ENCODE data around the gene PCDHGA7. TPM values are rescaled to one million over a fixed set of nuclear protein-coding genes. Genes with fewer than 3 reads are reported as not detected.
A peak's percentile ranks its signal among the peaks of the same experiment; 100 is the strongest.
"Not testable (repeated sequence)": the region's sequence is repeated elsewhere in the genome, so short reads cannot be mapped to it uniquely, and the experiment has no call there.

PCDHGA7 gene
- total and polyA plus RNA-seq, 4 donors = 2.1 to 8.0 (median 6.4) TPM; not detected in 1

- H3K36me3 ChIP-seq (ENCODE audit: control insufficient read depth in 1 of 2, insufficient read depth in 2 of 2, low read length in 1 of 2); H3K27ac ChIP-seq (ENCODE audit: low read depth in 1 of 2, low read length in 2 of 2); H3K4me1 ChIP-seq (ENCODE audit: control insufficient read depth in 1 of 2, insufficient read depth in 2 of 2, low read length in 2 of 2); intact Hi-C loops (cut with DNase I); H3K4me3 ChIP-seq (ENCODE audit: low read length in 2 of 2); ATAC-seq (ENCODE audit: low FRiP score); DNase-seq; H3K27me3 ChIP-seq (ENCODE audit: control insufficient read depth in 1 of 2, insufficient read depth in 2 of 2, low read length in 1 of 2): not testable (repeated sequence)
- WGBS, 2 donors = 32 to 37% methylated on average over 26 to 29 of the region's 35 CpGs
- H3K9me3 ChIP-seq (ENCODE audit: control insufficient read depth, low read length) = peaks cover 33% of the 10 kb centered on the region
Measured at GRCh38 chr5:141346017-141346416, 36.5 kb upstream of the PCDHGA7 start.

GRCh38 chr5:141349917-141350619 is 32.5 kb upstream of the PCDHGA7 start, which contains the start of gene PCDHGB1:
TSS of gene PCDHGB1 (plus strand) at chr5:141350099. CDS start at chr5:141350261, 162 bp downstream.
- H3K27me3 ChIP-seq (ENCODE audit: control insufficient read depth in 1 of 2, insufficient read depth in 2 of 2, low read length in 1 of 2) = no peaks in the 10 kb centered on the region
- peak in 1 of 2 donors; percentile 62 for DNase-seq
- H3K4me1 ChIP-seq (ENCODE audit: control insufficient read depth in 1 of 2, insufficient read depth in 2 of 2, low read length in 2 of 2) = no peaks in the 10 kb centered on the region
- H3K36me3 ChIP-seq (ENCODE audit: control insufficient read depth in 1 of 2, insufficient read depth in 2 of 2, low read length in 1 of 2) = no peaks in the 10 kb centered on the region
- WGBS, 2 donors = 21 to 23% methylated on average over 29 of the region's 29 CpGs
- H3K27ac ChIP-seq (ENCODE audit: low read depth in 1 of 2, low read length in 2 of 2) = no peak within 1 kb of the TSS
- peaks cover 34% of the 10 kb centered on the region for H3K9me3 ChIP-seq (ENCODE audit: control insufficient read depth, low read length)
- no peak for ATAC-seq (ENCODE audit: low FRiP score)
- intact Hi-C loops (cut with DNase I) = loop anchor here in 1 of 2 donors (10.0 kb wide), 1 partner anchor 115 kb away; no protein-coding TSS in a partner anchor
- H3K4me3 ChIP-seq (ENCODE audit: low read length in 2 of 2) = no peak within 1 kb of the TSS

GRCh38 chr5:141351591-141351990 is 31.0 kb upstream of the PCDHGA7 start:
- H3K36me3 ChIP-seq (ENCODE audit: control insufficient read depth in 1 of 2, insufficient read depth in 2 of 2, low read length in 1 of 2) = no peaks in the 10 kb centered on the region
- peaks cover 35% of the 10 kb centered on the region for H3K9me3 ChIP-seq (ENCODE audit: control insufficient read depth, low read length)
- H3K27me3 ChIP-seq (ENCODE audit: control insufficient read depth in 1 of 2, insufficient read depth in 2 of 2, low read length in 1 of 2) = no peaks in the 10 kb centered on the region
- no peaks in the 10 kb centered on the region for H3K4me1 ChIP-seq (ENCODE audit: control insufficient read depth in 1 of 2, insufficient read depth in 2 of 2, low read length in 2 of 2)
- H3K27ac ChIP-seq (ENCODE audit: low read depth in 1 of 2, low read length in 2 of 2) = no peak overlapping the region
- ATAC-seq (ENCODE audit: low FRiP score) = no peak
- intact Hi-C loops (cut with DNase I) = loop anchor here in 1 of 2 donors (10.0 kb wide), 1 partner anchor 117 kb away; no protein-coding TSS in a partner anchor
- peak overlapping the region in 1 of 2 donors; percentile 38 for H3K4me3 ChIP-seq (ENCODE audit: low read length in 2 of 2)
- peak in 1 of 2 donors; percentile 44 for DNase-seq
- WGBS, 2 donors = 28 to 29% methylated on average over 27 to 36 of the region's 36 CpGs

GRCh38 chr5:141354900-141355469 is 27.6 kb upstream of the PCDHGA7 start, which contains the start of gene PCDHGA4:
TSS of gene PCDHGA4 (plus strand) at chr5:141355021. CDS start at chr5:141355108, 87 bp downstream.
- no peaks in the 10 kb centered on the region for H3K36me3 ChIP-seq (ENCODE audit: control insufficient read depth in 1 of 2, insufficient read depth in 2 of 2, low read length in 1 of 2)
- intact Hi-C loops (cut with DNase I) = loop anchor here in 1 of 2 donors (10.0 kb wide), 1 partner anchor 120 kb away; no protein-coding TSS in a partner anchor
- WGBS, 2 donors = 7 to 15% methylated on average over 29 of the region's 29 CpGs
- H3K4me3 ChIP-seq (ENCODE audit: low read length in 2 of 2) = no peak within 1 kb of the TSS
- no peaks in the 10 kb centered on the region for H3K27me3 ChIP-seq (ENCODE audit: control insufficient read depth in 1 of 2, insufficient read depth in 2 of 2, low read length in 1 of 2)
- no peaks in the 10 kb centered on the region for H3K4me1 ChIP-seq (ENCODE audit: control insufficient read depth in 1 of 2, insufficient read depth in 2 of 2, low read length in 2 of 2)
- ATAC-seq (ENCODE audit: low FRiP score) (no peak), DNase-seq (peak in 1 of 2 donors; percentile 59)
- no peak within 1 kb of the TSS for H3K27ac ChIP-seq (ENCODE audit: low read depth in 1 of 2, low read length in 2 of 2)
- peaks cover 40% of the 10 kb centered on the region for H3K9me3 ChIP-seq (ENCODE audit: control insufficient read depth, low read length)

GRCh38 chr5:141355641-141356040 is 26.9 kb upstream of the PCDHGA7 start:
- intact Hi-C loops (cut with DNase I) = loop anchor here in 1 of 2 donors (10.0 kb wide), 1 partner anchor 121 kb away; no protein-coding TSS in a partner anchor
- ATAC-seq (ENCODE audit: low FRiP score) = no peak
- H3K27ac ChIP-seq (ENCODE audit: low read depth in 1 of 2, low read length in 2 of 2) = no peak overlapping the region
- peak in 1 of 2 donors; percentile 46 for DNase-seq
- 45 to 46% methylated on average over 24 of the region's 24 CpGs for WGBS, 2 donors
- no peaks in the 10 kb centered on the region for H3K27me3 ChIP-seq (ENCODE audit: control insufficient read depth in 1 of 2, insufficient read depth in 2 of 2, low read length in 1 of 2)
- peaks cover 41% of the 10 kb centered on the region for H3K9me3 ChIP-seq (ENCODE audit: control insufficient read depth, low read length)
- no peaks in the 10 kb centered on the region for H3K4me1 ChIP-seq (ENCODE audit: control insufficient read depth in 1 of 2, insufficient read depth in 2 of 2, low read length in 2 of 2)
- H3K4me3 ChIP-seq (ENCODE audit: low read length in 2 of 2) = no peak overlapping the region
- H3K36me3 ChIP-seq (ENCODE audit: control insufficient read depth in 1 of 2, insufficient read depth in 2 of 2, low read length in 1 of 2) = no peaks in the 10 kb centered on the region

- DNase-seq = no peak
Measured at GRCh38 chr5:141356133-141356532, 26.4 kb upstream of the PCDHGA7 start.

GRCh38 chr5:141356950-141357349 is 25.6 kb upstream of the PCDHGA7 start:
- ATAC-seq (ENCODE audit: low FRiP score) (no peak), DNase-seq (no peak)
- 41 to 45% methylated on average over 19 of the region's 19 CpGs for WGBS, 2 donors

More at GRCh38 chr5:141356133-141356532, 26.4 kb upstream of the PCDHGA7 start:
- Histone ChIP-seq H3K9me3 (ENCODE audit: control insufficient read depth, low read length) (peaks cover 38% of the 10 kb centered on the region), H3K4me3 (ENCODE audit: low read length in 2 of 2) (no peak overlapping the region), H3K36me3 (ENCODE audit: control insufficient read depth in 1 of 2, insufficient read depth in 2 of 2, low read length in 1 of 2) (no peaks in the 10 kb centered on the region), H3K4me1 (ENCODE audit: control insufficient read depth in 1 of 2, insufficient read depth in 2 of 2, low read length in 2 of 2) (no peaks in the 10 kb centered on the region), H3K27me3 (ENCODE audit: control insufficient read depth in 1 of 2, insufficient read depth in 2 of 2, low read length in 1 of 2) (no peaks in the 10 kb centered on the region), H3K27ac (ENCODE audit: low read depth in 1 of 2, low read length in 2 of 2) (no peak overlapping the region)
- no peak for ATAC-seq (ENCODE audit: low FRiP score)
- 66 to 68% methylated on average over 5 of the region's 5 CpGs for WGBS, 2 donors
- intact Hi-C loops (cut with DNase I) = loop anchor here in 1 of 2 donors (10.0 kb wide), 1 partner anchor 121 kb away; no protein-coding TSS in a partner anchor

GRCh38 chr5:141359790-141360426 is 22.6 kb upstream of the PCDHGA7 start, which contains the start of gene PCDHGB2:
TSS of gene PCDHGB2 (plus strand) at chr5:141359994. CDS start at chr5:141360136, 142 bp downstream.
- no peak for ATAC-seq (ENCODE audit: low FRiP score)
- H3K27me3 ChIP-seq (ENCODE audit: control insufficient read depth in 1 of 2, insufficient read depth in 2 of 2, low read length in 1 of 2) = no peaks in the 10 kb centered on the region

More at GRCh38 chr5:141356950-141357349, 25.6 kb upstream of the PCDHGA7 start:
- Histone ChIP-seq H3K4me1 (ENCODE audit: control insufficient read depth in 1 of 2, insufficient read depth in 2 of 2, low read length in 2 of 2) (no peaks in the 10 kb centered on the region), H3K27me3 (ENCODE audit: control insufficient read depth in 1 of 2, insufficient read depth in 2 of 2, low read length in 1 of 2) (no peaks in the 10 kb centered on the region), H3K4me3 (ENCODE audit: low read length in 2 of 2) (no peak overlapping the region), H3K36me3 (ENCODE audit: control insufficient read depth in 1 of 2, insufficient read depth in 2 of 2, low read length in 1 of 2) (no peaks in the 10 kb centered on the region), H3K27ac (ENCODE audit: low read depth in 1 of 2, low read length in 2 of 2) (no peak overlapping the region), H3K9me3 (ENCODE audit: control insufficient read depth, low read length) (peaks cover 37% of the 10 kb centered on the region)
- intact Hi-C loops (cut with DNase I) = loop anchor here in 1 of 2 donors (10.0 kb wide), 1 partner anchor 122 kb away; no protein-coding TSS in a partner anchor

More at GRCh38 chr5:141359790-141360426, 22.6 kb upstream of the PCDHGA7 start, which contains the start of gene PCDHGB2:
- Histone ChIP-seq H3K9me3 (ENCODE audit: control insufficient read depth, low read length) (peaks cover 45% of the 10 kb centered on the region), H3K27ac (ENCODE audit: low read depth in 1 of 2, low read length in 2 of 2) (no peak within 1 kb of the TSS), H3K4me3 (ENCODE audit: low read length in 2 of 2) (peak within 1 kb of the TSS in 1 of 2 donors; percentile 19), H3K4me1 (ENCODE audit: control insufficient read depth in 1 of 2, insufficient read depth in 2 of 2, low read length in 2 of 2) (no peaks in the 10 kb centered on the region), H3K36me3 (ENCODE audit: control insufficient read depth in 1 of 2, insufficient read depth in 2 of 2, low read length in 1 of 2) (no peaks in the 10 kb centered on the region)
- intact Hi-C loops (cut with DNase I) = loop anchor here in 1 of 2 donors (10.0 kb wide), 1 partner anchor 125 kb away; no protein-coding TSS in a partner anchor
- DNase-seq = peak in 1 of 2 donors; percentile 58
- WGBS, 2 donors = 15% methylated on average over 24 of the region's 24 CpGs
